ENCODE data around the gene ST6GALNAC6.

ST6GALNAC6 gene

GRCh38 chr9:127899128-127899943, at the start of gene ST6GALNAC6:
ST6GALNAC6 (minus strand) TSS chr9:127899603; CDS start chr9:127897981, 1,622 bp downstream.
- peak; percentile 62 to 68 for DNase-seq

GRCh38 chr9:127947841-127948710, 48.7 kb upstream of the ST6GALNAC6 start:
- DNase-seq, result no peak

- no peak for DNase-seq
These were observed 47.3 kb upstream of the ST6GALNAC6 start for GRCh38 chr9:127946728-127947127.

GRCh38 chr9:127945942-127946341, 46.5 kb upstream of the ST6GALNAC6 start:
- DNase-seq, result no peak

GRCh38 chr9:127945338-127945737, 45.9 kb upstream of the ST6GALNAC6 start:
- DNase-seq, result no peak

- no peak for DNase-seq
These were observed 45.3 kb upstream of the ST6GALNAC6 start for GRCh38 chr9:127944586-127945218.

GRCh38 chr9:127943731-127944144, 44.3 kb upstream of the ST6GALNAC6 start:
- peak; percentile 77 to 83 for DNase-seq

- no peak for DNase-seq
These were observed 43.7 kb upstream of the ST6GALNAC6 start for GRCh38 chr9:127943011-127943662.

- DNase-seq, result peak; percentile 59 to 61
These were observed 43.0 kb upstream of the ST6GALNAC6 start for GRCh38 chr9:127942216-127943010.

- DNase-seq, result no peak
These were observed 42.5 kb upstream of the ST6GALNAC6 start for GRCh38 chr9:127941961-127942215.

- DNase-seq, result no peak
These were observed 41.9 kb upstream of the ST6GALNAC6 start for GRCh38 chr9:127941062-127941960.

- DNase-seq, result no peak
These were observed 41.2 kb upstream of the ST6GALNAC6 start for GRCh38 chr9:127940593-127940992.

- no peak for DNase-seq
These were observed 38.9 kb upstream of the ST6GALNAC6 start for GRCh38 chr9:127938298-127938690.

GRCh38 chr9:127937388-127938297, 38.2 kb upstream of the ST6GALNAC6 start, which contains the start of gene DPM2:
DPM2 (minus strand) TSS chr9:127937854; CDS start chr9:127937820, 34 bp downstream.
- peak; percentile 86 to 89 for DNase-seq

GRCh38 chr9:127937056-127937387, 37.6 kb upstream of the ST6GALNAC6 start:
- no peak for DNase-seq

GRCh38 chr9:127936347-127936852, 37.0 kb upstream of the ST6GALNAC6 start:
- DNase-seq, result no peak

GRCh38 chr9:127935765-127936221, 36.4 kb upstream of the ST6GALNAC6 start:
- no peak for DNase-seq

GRCh38 chr9:127934986-127935385, 35.6 kb upstream of the ST6GALNAC6 start:
- no peak for DNase-seq

GRCh38 chr9:127934248-127934647, 34.8 kb upstream of the ST6GALNAC6 start:
- DNase-seq, result no peak

All from CD4-positive, alpha-beta T cell treated with Interleukin-4 for 1 hour (primary cell).